SHP77 treated with DMSO at 0.1 percent for 48 hours (cell line): ENCODE measurements around the gene ITGAD.

Experiments used
- DNase-seq: peaks from one replicate; lab custom pipeline; 2025; lab: John Stamatoyannopoulos, UW

The ITGAD gene

GRCh38 chr16:31475946-31476302 is 82.8 kb downstream of the ITGAD start:
- no peak for DNase-seq
